Nephron progenitor cell (in vitro differentiated cells): Measurements from ENCODE around the gene RPTOR.
A peak's percentile ranks its signal among the peaks of the same experiment; 100 is the strongest.

ENCODE experiments used
- DNase-seq: peaks from one replicate; pipeline ENCODE4 v3.0.0; 2021
- H3K27ac Mint-ChIP-seq: 2 replicates; pipeline ENCODE4 v1.8.0; 2021; ENCODE audit warnings: mild to moderate bottlenecking, moderate library complexity, mixed read lengths
- H3K27me3 Mint-ChIP-seq: 2 replicates; pipeline ENCODE4 v1.8.0; 2021; ENCODE audit warnings: mild to moderate bottlenecking, low read depth, mixed read lengths; ENCODE audit not compliant: poor library complexity
- H3K36me3 Mint-ChIP-seq: 2 replicates; pipeline ENCODE4 v1.8.0; 2021; ENCODE audit warnings: low read depth, mixed read lengths
- H3K4me1 Mint-ChIP-seq: 2 replicates; pipeline ENCODE4 v1.8.0; 2021; ENCODE audit warnings: mixed read lengths
- H3K4me3 Mint-ChIP-seq: 2 replicates; pipeline ENCODE4 v1.8.0; 2021; ENCODE audit warnings: mild to moderate bottlenecking, moderate library complexity, mixed read lengths
- H3K9me3 Mint-ChIP-seq: 2 replicates; pipeline ENCODE4 v1.8.0; 2021; ENCODE audit warnings: mild to moderate bottlenecking, moderate library complexity, mixed read lengths
- TF ChIP-seq, protein P1 (sequence below): fragments of 200-600 bp; sonication (generic); IDR thresholded peaks from 2 replicates; pipeline ENCODE4 v1.5.0; 2021; ENCODE audit warnings: antibody characterized with exemption

The RPTOR gene

DNA sequence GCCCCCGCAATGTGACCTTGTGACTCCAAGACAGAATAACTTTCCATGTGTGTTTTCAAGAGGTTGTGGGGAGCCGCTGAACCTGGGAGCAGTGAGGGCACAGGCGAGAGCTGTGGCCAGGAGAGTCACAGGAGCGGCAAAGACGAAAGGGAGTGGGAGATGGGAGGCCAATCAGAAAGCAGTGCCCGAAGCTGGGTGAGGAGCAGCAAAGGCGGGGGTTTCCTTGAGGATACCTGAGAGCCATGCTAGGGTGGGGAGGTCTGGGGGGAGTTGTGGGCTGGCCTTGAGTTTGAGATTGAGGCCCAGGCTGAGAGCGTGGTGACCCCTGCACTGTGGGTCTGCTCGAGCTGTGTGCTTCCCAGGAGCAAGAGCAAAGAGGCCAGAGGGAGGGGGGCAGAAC, 45.1 kb upstream of the RPTOR start:
- H3K9me3 Mint-ChIP-seq, result no peaks in the 10 kb centered on the region
- H3K27me3 Mint-ChIP-seq, result peaks cover 58% of the 10 kb centered on the region
- H3K27ac Mint-ChIP-seq, result no peak overlapping the region
- H3K4me3 Mint-ChIP-seq, result peak overlapping the region; percentile 26
- peaks cover 46% of the 10 kb centered on the region for H3K4me1 Mint-ChIP-seq
- H3K36me3 Mint-ChIP-seq, result no peaks in the 10 kb centered on the region
- TF ChIP-seq, protein P1, sequence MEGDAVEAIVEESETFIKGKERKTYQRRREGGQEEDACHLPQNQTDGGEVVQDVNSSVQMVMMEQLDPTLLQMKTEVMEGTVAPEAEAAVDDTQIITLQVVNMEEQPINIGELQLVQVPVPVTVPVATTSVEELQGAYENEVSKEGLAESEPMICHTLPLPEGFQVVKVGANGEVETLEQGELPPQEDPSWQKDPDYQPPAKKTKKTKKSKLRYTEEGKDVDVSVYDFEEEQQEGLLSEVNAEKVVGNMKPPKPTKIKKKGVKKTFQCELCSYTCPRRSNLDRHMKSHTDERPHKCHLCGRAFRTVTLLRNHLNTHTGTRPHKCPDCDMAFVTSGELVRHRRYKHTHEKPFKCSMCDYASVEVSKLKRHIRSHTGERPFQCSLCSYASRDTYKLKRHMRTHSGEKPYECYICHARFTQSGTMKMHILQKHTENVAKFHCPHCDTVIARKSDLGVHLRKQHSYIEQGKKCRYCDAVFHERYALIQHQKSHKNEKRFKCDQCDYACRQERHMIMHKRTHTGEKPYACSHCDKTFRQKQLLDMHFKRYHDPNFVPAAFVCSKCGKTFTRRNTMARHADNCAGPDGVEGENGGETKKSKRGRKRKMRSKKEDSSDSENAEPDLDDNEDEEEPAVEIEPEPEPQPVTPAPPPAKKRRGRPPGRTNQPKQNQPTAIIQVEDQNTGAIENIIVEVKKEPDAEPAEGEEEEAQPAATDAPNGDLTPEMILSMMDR, result no peak
- peak; percentile 38 for DNase-seq

DNA sequence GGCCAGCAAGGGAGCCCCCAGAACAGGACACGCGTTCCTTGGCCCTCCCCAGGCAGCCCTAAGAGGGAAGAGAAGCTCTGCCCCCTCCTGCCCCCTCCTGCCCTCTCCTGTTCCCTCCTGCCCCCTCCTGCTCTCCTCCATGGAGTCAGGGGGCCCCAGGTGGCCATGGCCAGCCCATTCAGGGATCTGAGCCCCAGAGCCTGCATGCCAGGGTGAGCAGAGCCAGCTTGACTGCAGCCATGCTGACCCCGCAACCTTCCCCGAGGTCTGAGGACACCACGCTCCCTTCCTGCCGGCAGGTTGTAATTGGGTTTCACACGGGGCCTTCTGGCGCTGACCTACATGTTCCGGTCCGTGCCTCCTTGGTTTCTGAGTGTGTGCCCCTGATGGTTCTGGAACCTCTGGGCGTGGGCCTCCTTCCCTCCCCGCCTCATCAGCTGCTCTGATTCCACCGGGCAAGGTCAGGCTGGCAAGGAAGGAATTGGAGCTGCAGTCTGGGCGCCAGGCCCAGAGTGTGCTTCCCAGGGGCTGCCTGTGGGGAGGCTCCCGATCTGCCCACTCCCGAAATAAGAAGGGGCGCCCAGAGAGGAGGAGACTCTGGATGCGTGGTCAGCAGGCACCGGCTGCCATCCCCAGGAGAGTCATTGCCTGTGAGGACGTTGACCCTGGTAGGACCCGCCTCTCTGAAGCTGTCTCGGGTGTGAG, 44.5 kb upstream of the RPTOR start:
- peaks cover 58% of the 10 kb centered on the region for H3K27me3 Mint-ChIP-seq

DNA sequence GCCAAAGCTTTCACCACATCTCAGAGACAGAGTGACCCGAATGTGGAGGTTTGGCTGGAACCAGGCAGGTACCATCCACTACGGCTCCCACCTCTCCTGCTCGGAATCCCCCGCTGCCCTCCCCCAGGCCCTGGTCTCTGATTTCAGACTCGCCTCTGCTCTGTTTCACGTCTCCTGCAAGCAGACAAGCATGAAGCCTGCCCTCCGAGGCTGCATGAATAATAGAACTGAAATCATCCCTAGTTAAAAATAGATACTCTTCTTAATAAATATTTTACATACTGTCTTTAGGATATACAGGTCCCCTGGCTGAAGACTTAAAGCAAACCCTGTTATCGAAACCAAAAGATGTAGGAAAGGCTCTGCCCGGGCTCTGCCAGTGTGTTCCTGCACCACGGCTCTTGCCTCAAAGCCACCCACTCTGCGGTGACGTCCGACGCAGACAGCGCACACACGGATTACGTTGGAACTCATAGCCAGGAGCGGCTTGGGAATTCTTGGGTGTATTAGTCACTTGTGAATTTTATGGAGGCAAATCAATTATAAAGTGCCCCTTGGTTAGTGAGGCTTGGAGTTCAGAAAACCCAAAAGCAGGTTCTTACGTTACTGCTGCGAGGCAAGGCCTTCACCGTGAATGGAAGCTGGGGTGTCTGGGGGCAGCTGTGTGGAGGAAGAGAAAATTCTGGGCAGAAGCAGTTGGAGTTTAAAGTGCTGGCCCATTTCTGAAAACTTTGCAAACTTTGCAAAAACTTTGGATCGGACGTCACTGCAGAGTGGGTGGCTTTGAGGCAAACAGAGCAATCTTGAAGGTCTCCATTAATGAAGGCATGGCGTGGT, 42.7 kb upstream of the RPTOR start:
- Mint-ChIP-seq H3K4me1 (peaks cover 51% of the 10 kb centered on the region), H3K27me3 (peaks cover 58% of the 10 kb centered on the region), H3K36me3 (no peaks in the 10 kb centered on the region)

More for the DNA sequence above, 44.5 kb upstream of the RPTOR start:
- Mint-ChIP-seq H3K4me3 (peak overlapping the region; percentile 26), H3K4me1 (peaks cover 49% of the 10 kb centered on the region), H3K36me3 (no peaks in the 10 kb centered on the region), H3K9me3 (no peaks in the 10 kb centered on the region), H3K27ac (no peak overlapping the region)
- DNase-seq, result no peak
- TF ChIP-seq, protein P1, result no peak

DNA sequence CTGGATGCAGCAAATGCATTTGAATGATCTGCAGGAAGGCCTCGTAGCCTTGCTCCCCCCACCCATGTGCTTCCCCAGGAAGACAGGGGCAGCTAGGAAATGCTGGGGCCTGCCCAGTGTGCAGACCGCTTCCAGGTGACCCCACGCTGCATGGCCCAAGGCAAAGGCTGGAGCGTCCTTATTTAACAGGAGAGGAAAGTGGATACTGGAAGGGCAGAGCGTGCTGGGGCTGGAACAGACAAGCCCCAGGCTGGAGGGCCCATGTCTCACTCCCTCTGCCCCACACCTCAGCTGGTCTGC, 42.1 kb upstream of the RPTOR start:
- Mint-ChIP-seq H3K9me3 (no peaks in the 10 kb centered on the region), H3K4me3 (no peak overlapping the region), H3K4me1 (peaks cover 51% of the 10 kb centered on the region), H3K27me3 (peaks cover 59% of the 10 kb centered on the region), H3K27ac (no peak overlapping the region), H3K36me3 (no peaks in the 10 kb centered on the region)
- no peak for DNase-seq
- TF ChIP-seq, protein P1, result no peak

More for the DNA sequence above, 42.7 kb upstream of the RPTOR start:
- TF ChIP-seq, protein P1, result no peak
- H3K27ac Mint-ChIP-seq, result peak overlapping the region; percentile 82
- H3K4me3 Mint-ChIP-seq, result peak overlapping the region; percentile 47
- H3K9me3 Mint-ChIP-seq, result no peaks in the 10 kb centered on the region
- no peak for DNase-seq

DNA sequence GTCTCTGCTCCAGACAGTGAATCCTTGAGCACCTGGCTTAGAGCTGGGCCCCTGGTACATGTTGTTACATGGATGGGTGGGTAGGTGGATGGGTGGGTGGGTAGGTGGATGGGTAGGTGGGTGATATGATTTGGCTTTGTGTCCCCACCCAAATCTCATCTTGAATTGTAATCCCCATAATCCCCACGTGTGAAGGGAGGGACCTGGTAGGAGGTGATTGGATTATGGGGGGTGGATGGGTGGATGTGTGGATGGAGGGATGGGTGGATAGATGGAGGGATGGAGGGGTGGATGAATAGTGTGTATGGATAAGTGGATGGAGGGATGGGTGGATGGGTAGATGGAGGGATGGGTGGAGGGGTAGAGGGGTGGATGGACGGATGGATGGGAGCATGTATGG, 41.6 kb upstream of the RPTOR start:
- no peaks in the 10 kb centered on the region for H3K9me3 Mint-ChIP-seq
- no peak overlapping the region for H3K4me3 Mint-ChIP-seq
- H3K36me3 Mint-ChIP-seq, result no peaks in the 10 kb centered on the region
- no peak overlapping the region for H3K27ac Mint-ChIP-seq
- H3K4me1 Mint-ChIP-seq, result peaks cover 47% of the 10 kb centered on the region
- TF ChIP-seq, protein P1, result no peak
- peaks cover 64% of the 10 kb centered on the region for H3K27me3 Mint-ChIP-seq
- no peak for DNase-seq
